DOHH2 (cell line): Measurements from ENCODE around the gene PCLO.

Experiments
- H3F3A ChIP-seq: fragments of 200-600 bp; sonication (generic), shearing (Covaris generic); 2 replicates; pipeline ENCODE4 v1.6.0; 2016; ENCODE audit warnings: antibody characterized with exemption, mild to moderate bottlenecking; ENCODE audit not compliant: control insufficient read depth, insufficient read depth
- H3K27ac ChIP-seq: fragments of 200-600 bp; sonication (generic); 2 replicates; pipeline ENCODE4 v1.5.1; 2014; ENCODE audit warnings: low read depth, mild to moderate bottlenecking, low read length, moderate library complexity
- H3K27me3 ChIP-seq: fragments of 200-600 bp; sonication (generic); 2 replicates; pipeline ENCODE4 v1.6.1; 2014; ENCODE audit warnings: mild to moderate bottlenecking, low read length, mixed read lengths; ENCODE audit not compliant: control insufficient read depth
- H3K36me3 ChIP-seq: fragments of 200-600 bp; sonication (generic); 2 replicates; pipeline ENCODE4 v1.6.1; 2014; ENCODE audit warnings: mild to moderate bottlenecking, low read length, moderate library complexity, mixed read lengths; ENCODE audit not compliant: control insufficient read depth
- H3K4me1 ChIP-seq: fragments of 200-600 bp; sonication (generic); 2 replicates; pipeline ENCODE4 v1.6.1; 2014; ENCODE audit warnings: mild to moderate bottlenecking, low read length, mixed read lengths; ENCODE audit not compliant: control insufficient read depth
- H3K4me2 ChIP-seq: fragments of 200-600 bp; sonication (generic); 2 replicates; pipeline ENCODE4 v1.6.0; 2014; ENCODE audit warnings: mild to moderate bottlenecking, low read length, moderate library complexity
- H3K4me3 ChIP-seq: fragments of 200-600 bp; sonication (generic); 2 replicates; pipeline ENCODE4 v1.5.1; 2014; ENCODE audit warnings: mild to moderate bottlenecking, low read length, mixed read lengths
- H3K79me2 ChIP-seq: fragments of 200-600 bp; sonication (generic); 2 replicates; pipeline ENCODE4 v1.6.1; 2014; ENCODE audit warnings: mild to moderate bottlenecking, low read length, mixed read lengths; ENCODE audit not compliant: control insufficient read depth
- H3K9me2 ChIP-seq: fragments of 200-600 bp; sonication (generic); replicated peaks from 2 replicates; pipeline ENCODE4 v1.6.1; 2014; ENCODE audit warnings: mild to moderate bottlenecking, low read length, mixed read lengths; ENCODE audit not compliant: control insufficient read depth
- H3K9me3 ChIP-seq: fragments of 200-600 bp; sonication (generic); 2 replicates; pipeline ENCODE4 v1.6.1; 2014; ENCODE audit warnings: antibody characterized with exemption, low read length, mixed read lengths; ENCODE audit not compliant: control insufficient read depth, insufficient read depth
- H4K20me1 ChIP-seq: fragments of 200-600 bp; sonication (generic); 2 replicates; pipeline ENCODE4 v1.6.0; 2014; ENCODE audit warnings: low read depth, mild to moderate bottlenecking, antibody characterized with exemption, low read length, moderate library complexity; ENCODE audit not compliant: control insufficient read depth, insufficient read depth
- CTCF ChIP-seq: fragments of 200-600 bp; sonication (generic); IDR thresholded peaks from one replicate; pipeline ENCODE4 v1.5.1; 2014; ENCODE audit warnings: antibody characterized with exemption, mild to moderate bottlenecking, low read depth, low read length; ENCODE audit not compliant: poor library complexity, severe bottlenecking
- EZH2phosphoT487 ChIP-seq: fragments of 200-600 bp; sonication (generic); IDR thresholded peaks from 2 replicates; pipeline ENCODE4 v1.6.1; 2017; ENCODE audit warnings: borderline replicate concordance, mild to moderate bottlenecking, antibody characterized with exemption, low read length, moderate library complexity, mixed read lengths

PCLO gene

GRCh38 chr7:83111391-83111790 is 51.3 kb downstream of the PCLO start:
- no peak for TF ChIP-seq CTCF
- Histone ChIP-seq H3K4me2 (no peak overlapping the region), H3K36me3 (no peaks in the 10 kb centered on the region), H3K27ac (no peak overlapping the region), H3K4me3 (no peak overlapping the region), H4K20me1 (no peaks in the 10 kb centered on the region), H3K79me2 (no peaks in the 10 kb centered on the region), H3K9me3 (no peaks in the 10 kb centered on the region), H3K4me1 (no peaks in the 10 kb centered on the region), H3K27me3 (no peaks in the 10 kb centered on the region), H3F3A (no peaks in the 10 kb centered on the region), H3K9me2 (no peaks in the 10 kb centered on the region)

GRCh38 chr7:83109352-83109751 is 53.3 kb downstream of the PCLO start:
- Histone ChIP-seq H3K9me3 (no peaks in the 10 kb centered on the region), H3K4me2 (no peak overlapping the region), H3F3A (no peaks in the 10 kb centered on the region), H3K79me2 (no peaks in the 10 kb centered on the region), H3K36me3 (no peaks in the 10 kb centered on the region), H3K27ac (no peak overlapping the region), H3K9me2 (no peaks in the 10 kb centered on the region), H3K4me1 (no peaks in the 10 kb centered on the region), H4K20me1 (no peaks in the 10 kb centered on the region), H3K27me3 (no peaks in the 10 kb centered on the region), H3K4me3 (no peak overlapping the region)
- TF ChIP-seq EZH2phosphoT487 (no peak), CTCF (no peak)

- Histone ChIP-seq H3K4me3 (no peak overlapping the region), H3K9me2 (no peaks in the 10 kb centered on the region), H3K79me2 (no peaks in the 10 kb centered on the region), H3K4me2 (no peak overlapping the region), H4K20me1 (no peaks in the 10 kb centered on the region), H3K27ac (no peak overlapping the region), H3K4me1 (no peaks in the 10 kb centered on the region), H3K36me3 (no peaks in the 10 kb centered on the region), H3F3A (no peaks in the 10 kb centered on the region), H3K27me3 (no peaks in the 10 kb centered on the region), H3K9me3 (no peaks in the 10 kb centered on the region)
- no peak for TF ChIP-seq EZH2phosphoT487
- TF ChIP-seq CTCF, result no peak
Observed at GRCh38 chr7:83105948-83106347, 56.7 kb downstream of the PCLO start.

- Histone ChIP-seq H3K79me2 (no peaks in the 10 kb centered on the region), H3F3A (no peaks in the 10 kb centered on the region), H3K9me2 (no peaks in the 10 kb centered on the region), H3K36me3 (no peaks in the 10 kb centered on the region), H3K4me2 (no peak overlapping the region), H3K27me3 (no peaks in the 10 kb centered on the region), H3K4me1 (no peaks in the 10 kb centered on the region), H3K4me3 (no peak overlapping the region), H3K9me3 (no peaks in the 10 kb centered on the region), H4K20me1 (no peaks in the 10 kb centered on the region), H3K27ac (no peak overlapping the region)
- TF ChIP-seq EZH2phosphoT487 (no peak), CTCF (no peak)
Observed at GRCh38 chr7:83105063-83105462, 57.6 kb downstream of the PCLO start.
